Occipital lobe (tissue), 1 donor: ENCODE results near the gene SMAP2. TPM values are rescaled to one million over a fixed set of nuclear protein-coding genes. Genes with fewer than 3 reads are reported as not detected.

ENCODE experiments used
- total RNA-seq: library from RNA; depleted of rRNA; stranded (reverse); fragments of >200 nt; gene quantifications from one replicate; pipeline ENCODE4 v1.2.3, GENCODE V29; 2014

The SMAP2 gene
- total RNA-seq, 1 donor from 2014 or later = 24.6 TPM

Other genes starting within 250 kb of the SMAP2 start
- gene RLF, start 212.3 kb upstream of the SMAP2 start, total RNA-seq = 101 TPM
- gene TMCO2, start 125.8 kb upstream of the SMAP2 start, total RNA-seq = not detected
- gene ZMPSTE24, start 115.5 kb upstream of the SMAP2 start, total RNA-seq = 51.0 TPM
- 17.5 TPM for gene COL9A2, start 56.4 kb upstream of the SMAP2 start, total RNA-seq
- gene ZFP69B, start 76.7 kb downstream of the SMAP2 start, total RNA-seq = 22.0 TPM
- gene ZFP69, start 103.6 kb downstream of the SMAP2 start, total RNA-seq = 15.1 TPM
- 19.2 TPM for gene EXO5, start 135.0 kb downstream of the SMAP2 start, total RNA-seq
- gene ZNF684, start 157.9 kb downstream of the SMAP2 start, total RNA-seq = 6.1 TPM